ENCODE data around the gene SMYD3. TPM values are rescaled to one million over a fixed set of nuclear protein-coding genes. Genes with fewer than 3 reads are reported as not detected.

Gene SMYD3
- total and polyA plus RNA-seq, 12 donors, result 13.5 to 78.2 (median 26.8) TPM

DNA sequence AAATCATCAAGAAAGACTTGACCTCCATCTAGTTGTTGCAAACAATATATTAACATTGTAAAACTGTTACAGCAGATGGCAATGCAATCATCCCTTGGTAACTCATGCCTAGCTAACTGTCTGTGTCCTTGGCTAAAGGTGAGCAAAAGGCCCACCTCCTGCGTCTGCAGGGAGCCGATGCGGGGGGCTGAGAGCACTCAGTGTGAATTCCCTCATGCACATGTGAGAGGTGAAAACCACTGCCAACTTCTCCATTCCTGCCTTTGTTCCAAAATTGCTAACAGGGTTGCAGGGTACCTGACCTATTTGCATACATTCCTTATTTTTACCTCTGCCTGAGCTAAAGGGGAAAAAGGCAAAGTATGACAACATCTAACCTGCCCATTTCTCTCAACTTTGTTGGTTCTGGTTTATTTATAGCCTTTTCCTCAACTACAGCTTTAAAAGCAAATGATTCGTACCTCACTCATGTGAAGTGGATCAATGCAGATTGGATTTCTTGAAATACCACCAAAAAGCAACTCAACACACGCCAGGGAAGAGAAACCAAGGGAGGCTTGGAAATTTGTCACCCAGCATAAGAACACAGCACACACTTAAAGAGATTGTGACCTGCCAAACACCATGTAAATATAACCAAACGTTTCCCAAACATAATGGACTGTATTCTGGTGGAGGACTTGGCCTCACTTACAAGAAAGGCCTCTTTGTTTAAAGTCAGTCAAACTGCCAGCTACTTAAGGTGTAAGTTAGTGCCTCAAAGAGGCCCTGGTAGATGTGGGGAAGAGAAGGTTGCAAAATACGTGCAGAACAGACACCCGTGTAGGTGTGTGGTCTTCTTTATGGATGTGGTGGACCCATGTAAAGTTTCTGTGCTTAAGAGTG lies 651.0 kb downstream of the SMYD3 start:
- Histone ChIP-seq H3K27ac (no peak overlapping the region), H3K27me3 (no peaks in the 10 kb centered on the region), H3K36me3 (replicated peaks in 1 of 2) (no peaks in the 10 kb centered on the region), H3K4me1 (replicated peaks in 1 of 2) (peaks cover 0 to 13% of the 10 kb centered on the region in 2 donors), H3K4me3 (no peak overlapping the region), H3K9me3 (replicated peaks in 1 of 3) (no peaks in the 10 kb centered on the region)
- WGBS, 4 donors, result 84 to 87% (median 85%) methylated on average over 8 of the region's 8 CpGs
- no peak for TF ChIP-seq POLR2A (IDR thresholded peaks at IDR 0.05)
- TF ChIP-seq, protein P1, sequence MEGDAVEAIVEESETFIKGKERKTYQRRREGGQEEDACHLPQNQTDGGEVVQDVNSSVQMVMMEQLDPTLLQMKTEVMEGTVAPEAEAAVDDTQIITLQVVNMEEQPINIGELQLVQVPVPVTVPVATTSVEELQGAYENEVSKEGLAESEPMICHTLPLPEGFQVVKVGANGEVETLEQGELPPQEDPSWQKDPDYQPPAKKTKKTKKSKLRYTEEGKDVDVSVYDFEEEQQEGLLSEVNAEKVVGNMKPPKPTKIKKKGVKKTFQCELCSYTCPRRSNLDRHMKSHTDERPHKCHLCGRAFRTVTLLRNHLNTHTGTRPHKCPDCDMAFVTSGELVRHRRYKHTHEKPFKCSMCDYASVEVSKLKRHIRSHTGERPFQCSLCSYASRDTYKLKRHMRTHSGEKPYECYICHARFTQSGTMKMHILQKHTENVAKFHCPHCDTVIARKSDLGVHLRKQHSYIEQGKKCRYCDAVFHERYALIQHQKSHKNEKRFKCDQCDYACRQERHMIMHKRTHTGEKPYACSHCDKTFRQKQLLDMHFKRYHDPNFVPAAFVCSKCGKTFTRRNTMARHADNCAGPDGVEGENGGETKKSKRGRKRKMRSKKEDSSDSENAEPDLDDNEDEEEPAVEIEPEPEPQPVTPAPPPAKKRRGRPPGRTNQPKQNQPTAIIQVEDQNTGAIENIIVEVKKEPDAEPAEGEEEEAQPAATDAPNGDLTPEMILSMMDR (IDR thresholded peaks at IDR 0.05), result no peak
- DNase-seq, result no peak
- intact Hi-C loops (cut with DNase I), result no loop called here

DNA sequence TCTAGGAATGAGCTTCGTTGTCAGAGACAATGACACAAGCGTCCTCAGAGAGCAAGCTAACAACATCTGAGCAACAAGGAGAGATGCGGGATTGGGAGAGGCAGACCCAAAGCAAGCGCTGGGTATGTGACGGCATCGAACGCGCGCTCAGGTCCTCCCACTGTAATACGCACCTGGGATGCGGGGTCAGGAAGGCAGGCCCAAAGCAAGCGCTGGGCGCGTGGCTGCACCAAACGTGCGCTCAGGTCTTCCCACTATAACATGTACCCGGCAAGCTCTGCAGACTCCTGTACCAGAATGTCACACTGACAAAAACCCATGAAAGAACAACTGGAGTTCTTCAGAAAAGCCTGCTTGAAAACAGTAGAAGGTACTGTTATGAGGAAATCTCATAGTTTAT lies 653.8 kb downstream of the SMYD3 start:
- Histone ChIP-seq H3K36me3 (replicated peaks in 1 of 2) (no peaks in the 10 kb centered on the region), H3K27ac (no peak overlapping the region), H3K4me1 (replicated peaks in 1 of 2) (peaks cover 0 to 5% of the 10 kb centered on the region in 2 donors), H3K27me3 (no peaks in the 10 kb centered on the region), H3K9me3 (replicated peaks in 1 of 3) (no peaks in the 10 kb centered on the region), H3K4me3 (no peak overlapping the region)
- WGBS, 4 donors, result 95 to 98% (median 95%) methylated on average over 17 of the region's 17 CpGs
- TF ChIP-seq, protein P1 (IDR thresholded peaks at IDR 0.05), result no peak
- no peak for TF ChIP-seq POLR2A (IDR thresholded peaks at IDR 0.05)
- intact Hi-C loops (cut with DNase I), result no loop called here
- no peak for DNase-seq

DNA sequence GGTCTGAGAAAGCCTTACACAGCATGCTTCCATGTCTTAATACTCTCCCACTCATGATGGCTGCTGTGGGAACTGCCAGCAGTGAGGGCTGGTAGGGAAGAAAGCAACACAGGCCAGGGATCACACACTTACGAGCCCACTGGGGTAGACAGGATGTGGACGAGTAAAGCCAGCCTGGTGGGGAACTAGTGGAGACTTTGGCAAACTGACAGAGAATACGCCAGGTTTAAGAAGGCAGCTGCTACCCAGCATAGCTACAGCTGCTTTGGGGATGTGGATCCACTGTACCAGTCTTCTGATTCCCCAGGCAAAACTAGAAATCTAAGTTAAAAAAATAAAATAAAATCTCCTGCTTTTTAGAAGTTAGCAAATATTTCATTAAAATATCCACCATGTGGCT lies 664.0 kb downstream of the SMYD3 start:
- DNase-seq, result no peak
- Histone ChIP-seq H3K4me3 (no peak overlapping the region), H3K36me3 (replicated peaks in 1 of 2) (no peaks in the 10 kb centered on the region), H3K27me3 (no peaks in the 10 kb centered on the region), H3K4me1 (replicated peaks in 1 of 2) (no peaks in the 10 kb centered on the region), H3K27ac (no peak overlapping the region), H3K9me3 (replicated peaks in 1 of 3) (no peaks in the 10 kb centered on the region)
- WGBS, 4 donors, result 53 to 73% (median 61%) methylated on average over 3 of the region's 3 CpGs
- intact Hi-C loops (cut with DNase I), result no loop called here
- TF ChIP-seq POLR2A (IDR thresholded peaks at IDR 0.05), result no peak
- TF ChIP-seq, protein P1 (IDR thresholded peaks at IDR 0.05), result no peak

DNA sequence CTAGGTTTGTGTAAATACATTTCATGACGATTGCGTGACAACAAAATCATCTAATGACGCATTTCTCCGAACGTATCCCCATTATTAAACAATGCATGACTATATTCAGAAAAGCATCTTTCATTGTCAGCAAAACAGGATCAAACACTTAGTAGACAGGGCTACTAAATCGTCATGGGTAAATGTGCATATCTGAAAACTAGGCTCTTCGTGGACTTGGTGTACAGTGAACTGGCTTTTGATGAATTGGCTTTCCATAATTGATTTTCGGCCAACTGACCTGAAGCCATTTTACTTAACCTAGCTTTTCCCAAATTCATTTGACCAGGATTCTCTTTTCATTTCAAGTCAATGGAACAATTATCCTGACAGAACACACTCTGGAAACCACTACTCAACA lies 665.0 kb downstream of the SMYD3 start:
- H3K27ac ChIP-seq, result no peak overlapping the region
- WGBS, 4 donors, result 86 to 91% (median 89%) methylated on average over 8 of the region's 8 CpGs
- no peak overlapping the region for H3K4me3 ChIP-seq
- intact Hi-C loops (cut with DNase I), result no loop called here
- DNase-seq, result no peak
- TF ChIP-seq POLR2A (IDR thresholded peaks at IDR 0.05), result no peak
- TF ChIP-seq, protein P1 (IDR thresholded peaks at IDR 0.05), result no peak
- H3K9me3 ChIP-seq (replicated peaks in 1 of 3), result no peaks in the 10 kb centered on the region
- H3K27me3 ChIP-seq, result no peaks in the 10 kb centered on the region
- H3K36me3 ChIP-seq (replicated peaks in 1 of 2), result no peaks in the 10 kb centered on the region
- no peaks in the 10 kb centered on the region for H3K4me1 ChIP-seq (replicated peaks in 1 of 2)

Data from adrenal gland (tissue), 12 donors.